CD4-positive, alpha-beta T cell treated with Interleukin-2 at 100 ng/mL for 4 hours (primary cell): ENCODE data around the gene TST.

ENCODE experiments used
- DNase-seq: peaks from one replicate; pipeline ENCODE4 v3.0.0-alpha.2; 2020; ENCODE audit warnings: low spot score

TST gene

GRCh38 chr22:37053310-37054055, 34.2 kb upstream of the TST start:
- no peak for DNase-seq

- DNase-seq: no peak
Observed at GRCh38 chr22:37052386-37053309, 33.4 kb upstream of the TST start.

- peak; percentile 74 for DNase-seq
Observed at GRCh38 chr22:37051391-37052385, 32.4 kb upstream of the TST start, which contains the start of gene KCTD17. TSS of gene KCTD17 (plus strand) at chr22:37051742. CDS start at chr22:37051761, 19 bp downstream.

DNA sequence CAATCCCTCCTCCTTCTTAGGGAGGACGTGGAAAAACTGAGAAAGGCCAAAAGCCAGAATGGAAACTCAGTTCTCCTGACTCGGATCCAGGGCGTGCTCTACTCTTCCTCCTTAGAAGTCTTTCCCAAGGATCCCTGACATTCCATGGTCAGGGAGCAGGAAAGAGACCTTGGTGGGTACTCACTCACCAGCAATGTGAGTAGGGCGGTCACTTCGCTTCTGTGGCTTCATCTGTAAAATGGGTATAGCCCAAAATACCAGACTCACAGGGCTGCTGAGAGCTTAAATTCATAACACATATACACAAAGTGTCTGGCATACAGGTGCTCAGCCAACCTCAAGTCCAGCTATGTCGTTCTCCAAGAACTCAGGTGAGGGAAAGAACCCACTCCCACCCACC, 31.7 kb upstream of the TST start:
- no peak for DNase-seq

- DNase-seq: no peak
Observed at GRCh38 chr22:37049224-37049623, 30.0 kb upstream of the TST start.

DNA sequence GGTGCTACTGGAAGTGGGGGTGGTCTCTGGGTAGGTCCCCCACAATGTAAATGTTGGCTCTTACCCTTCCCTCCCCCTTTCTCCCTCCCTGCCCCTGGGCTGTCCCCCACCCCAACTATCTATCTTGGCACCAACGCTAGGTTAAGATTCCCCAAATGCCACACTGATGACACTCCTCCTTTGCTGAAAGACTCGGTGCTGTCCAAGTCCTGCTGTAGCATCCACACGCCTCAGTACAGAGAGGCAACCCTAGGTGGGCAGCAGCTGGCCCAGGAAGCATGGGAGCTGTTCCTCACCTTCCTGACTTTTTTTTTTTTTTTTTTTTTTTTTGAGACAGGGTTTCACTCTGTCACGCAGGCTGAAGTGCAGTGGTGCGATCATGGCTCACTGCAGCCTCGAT, 28.9 kb upstream of the TST start:
- DNase-seq: no peak

GRCh38 chr22:37047006-37047405, 27.8 kb upstream of the TST start:
- no peak for DNase-seq

DNA sequence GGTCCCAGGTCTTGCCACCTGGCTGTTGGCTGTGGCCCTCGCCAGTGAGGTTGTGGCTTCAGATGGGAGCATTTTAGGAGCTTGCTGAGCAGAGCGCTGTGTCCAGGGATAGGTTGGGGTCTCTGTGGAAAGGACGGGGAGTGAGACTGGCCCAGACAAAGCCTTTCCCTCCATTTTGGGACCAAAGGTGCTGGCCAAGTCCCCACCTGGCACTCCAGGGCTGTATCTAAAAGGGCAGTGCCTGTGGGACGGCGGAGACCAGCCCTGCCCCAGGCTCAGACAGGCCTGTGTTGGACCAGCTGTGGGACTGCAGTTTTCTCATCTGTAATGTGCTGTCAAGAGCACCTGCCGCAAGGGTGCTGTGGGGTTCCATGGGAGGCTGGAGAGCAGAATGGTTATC, 27.3 kb upstream of the TST start:
- DNase-seq: no peak

- DNase-seq: no peak
Observed at GRCh38 chr22:37045958-37046357, 26.7 kb upstream of the TST start.

- no peak for DNase-seq
Observed at GRCh38 chr22:37044634-37045625, 25.7 kb upstream of the TST start.

DNA sequence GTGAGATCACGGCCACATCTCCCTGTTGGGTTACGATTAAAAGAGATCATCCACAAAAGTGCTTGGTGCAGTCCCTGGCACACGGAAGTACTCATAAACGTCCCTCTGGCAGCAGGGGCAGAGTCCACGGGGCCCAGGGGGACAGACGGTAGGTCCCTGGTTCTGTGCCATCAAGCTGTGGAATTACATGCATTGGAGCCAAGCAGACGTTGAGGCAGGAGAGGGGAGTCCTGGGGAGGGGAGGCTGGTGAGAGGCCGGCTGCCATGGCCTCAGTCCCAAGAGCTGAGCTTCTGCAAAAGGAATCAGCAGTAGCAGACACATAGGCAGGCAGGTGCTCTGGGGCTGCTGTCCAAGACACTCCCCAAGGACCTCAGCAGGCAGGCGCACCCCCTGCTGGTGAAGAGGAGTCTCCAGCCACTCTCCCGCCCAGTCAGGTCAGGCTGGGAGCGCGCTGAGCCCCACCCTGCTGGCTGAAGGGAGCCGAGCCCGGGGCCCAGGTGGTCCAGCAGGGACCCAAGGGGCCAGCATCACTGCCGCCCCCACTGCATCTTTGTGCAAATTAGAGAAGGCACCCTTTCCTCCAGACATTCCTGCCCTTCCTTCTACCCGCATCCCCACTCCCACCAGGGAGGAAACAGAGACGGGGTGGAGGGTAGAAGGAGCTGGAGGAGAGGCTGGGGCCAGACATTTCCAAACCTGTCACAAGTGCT, 24.7 kb upstream of the TST start:
- DNase-seq: peak; percentile 45

GRCh38 chr22:37043209-37043827, 24.1 kb upstream of the TST start:
- DNase-seq: no peak

GRCh38 chr22:37039466-37039865, 20.2 kb upstream of the TST start:
- DNase-seq: no peak

GRCh38 chr22:37037669-37038068, 18.4 kb upstream of the TST start:
- DNase-seq: no peak

DNA sequence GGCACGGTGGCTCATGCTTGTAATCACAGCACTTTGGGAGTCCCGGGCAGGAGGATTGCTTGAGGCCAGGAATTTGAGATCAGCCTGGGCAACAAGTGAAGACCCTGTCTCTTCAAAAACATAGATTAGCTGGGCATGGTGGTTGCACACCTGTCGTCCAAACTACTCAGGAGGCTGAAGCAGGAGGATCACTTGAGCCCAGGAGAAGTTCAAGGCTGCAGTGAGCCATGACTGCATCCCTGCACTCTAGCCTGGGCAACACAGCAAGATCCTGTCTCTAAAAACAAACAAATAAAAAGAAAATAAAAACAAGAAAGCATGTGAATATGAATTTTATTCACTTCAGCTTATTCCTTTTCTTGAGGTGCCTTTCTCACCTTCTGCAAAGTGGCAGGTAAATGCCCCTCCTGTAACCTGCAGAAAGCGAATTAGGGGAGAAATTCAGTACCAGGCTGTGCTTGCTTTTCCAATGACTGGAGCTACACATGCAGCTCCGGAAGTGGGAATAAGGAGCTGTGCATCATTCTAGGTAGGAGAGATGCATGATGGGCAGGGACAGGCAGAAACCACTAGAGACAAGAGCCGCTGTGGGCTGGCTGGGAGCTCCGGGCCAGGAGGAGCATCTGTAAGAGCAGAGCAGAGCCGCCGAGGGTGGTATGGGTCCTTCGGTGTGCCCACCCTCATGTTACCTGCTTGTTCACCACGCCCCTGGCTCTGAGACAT, 17.6 kb upstream of the TST start:
- DNase-seq: no peak

DNA sequence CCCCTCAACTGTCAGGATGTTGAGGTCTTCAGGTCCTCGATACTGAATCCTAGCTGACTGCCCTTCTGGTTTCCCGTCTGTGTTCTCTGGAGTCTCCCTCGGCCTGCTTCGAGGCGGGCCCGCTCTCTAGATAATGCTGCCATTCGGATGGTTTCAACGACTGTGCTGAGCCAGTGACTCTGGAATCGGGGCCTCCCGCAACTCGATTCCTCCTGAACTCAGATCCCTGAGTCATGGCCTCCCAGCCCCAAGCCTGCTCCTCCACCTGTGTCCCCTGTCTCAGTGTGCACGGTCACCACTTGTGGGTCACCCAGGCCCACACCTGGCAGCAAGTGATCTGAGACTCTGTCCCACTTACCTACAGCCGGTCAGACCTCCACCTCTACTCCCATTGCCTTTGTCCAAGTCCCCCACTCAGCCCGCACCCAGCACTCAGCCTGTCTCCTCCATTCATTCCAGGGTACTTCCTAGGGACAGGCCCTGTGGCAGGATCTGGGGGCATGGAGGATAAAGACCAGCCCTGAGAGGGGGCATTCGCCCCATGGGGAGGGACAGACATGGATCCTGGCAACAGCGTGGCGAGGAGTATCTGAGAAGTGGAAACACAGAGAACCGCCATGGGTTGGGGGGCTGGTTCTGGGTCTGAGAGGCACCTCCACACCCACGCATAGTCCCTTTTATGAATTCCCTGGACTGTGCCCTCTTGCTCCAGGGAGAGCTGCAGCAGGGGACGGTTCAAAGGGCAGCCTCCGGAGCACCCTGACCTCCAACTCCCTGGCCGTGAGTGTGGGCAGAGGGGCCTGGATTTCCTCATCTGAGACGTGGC, 14.6 kb upstream of the TST start:
- no peak for DNase-seq

DNA sequence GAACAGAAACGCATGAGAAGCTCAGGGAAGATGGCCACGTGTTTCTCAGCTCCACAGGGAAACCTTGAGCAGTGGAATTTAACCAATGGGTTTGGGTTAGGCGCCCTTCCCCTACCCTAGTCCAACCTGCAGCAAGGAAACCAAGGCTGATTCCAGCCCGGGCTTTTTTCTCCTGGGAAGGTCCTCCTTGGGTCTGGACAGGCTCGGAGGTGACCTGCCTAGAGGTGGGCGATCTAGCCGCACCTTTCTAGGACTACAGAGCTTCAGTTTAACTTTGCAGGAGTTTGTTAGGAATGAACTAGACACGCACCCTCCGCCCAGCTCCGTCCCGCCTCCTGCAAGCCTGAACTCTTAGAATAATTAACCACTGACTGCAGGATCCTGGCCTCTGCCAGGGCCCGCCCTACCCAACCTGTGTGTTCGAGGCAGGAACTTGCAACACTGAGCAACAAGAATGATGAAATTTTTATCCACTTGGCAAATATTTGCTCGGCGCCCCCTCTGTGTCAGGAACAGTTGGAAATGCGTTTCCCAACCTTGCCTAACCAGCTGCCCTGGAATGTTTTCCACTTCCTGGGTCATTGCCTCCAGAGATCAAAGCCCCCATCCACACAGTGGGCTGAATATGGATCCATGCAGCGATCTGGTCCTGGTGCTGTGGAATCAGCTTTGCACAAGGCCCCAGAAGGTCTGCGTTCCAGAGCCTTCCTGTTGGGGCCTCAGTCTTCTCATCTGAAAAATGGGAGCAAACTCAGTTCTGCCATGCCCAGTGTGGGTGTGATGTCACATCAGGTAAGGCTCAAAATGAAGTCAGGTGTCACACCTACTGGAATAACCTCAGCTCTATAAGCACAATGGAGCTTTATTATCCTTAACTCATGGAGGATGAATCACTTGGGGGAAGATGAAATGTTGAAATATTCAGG, 13.6 kb upstream of the TST start:
- no peak for DNase-seq
